Testis (tissue), 3 donors: Measurements from ENCODE around the gene NPFF. TPM values are rescaled to one million over a fixed set of nuclear protein-coding genes. Genes with fewer than 3 reads are reported as not detected.

Source experiments
- DNase-seq: peaks from one replicate; pipeline ENCODE4 v3.0.0-alpha.2; 2019
- H3K27ac ChIP-seq, 2 donors: fragments of 200-600 bp; sonication (generic); one replicate each; pipeline ENCODE4 v1.5.1; 2019
- H3K27me3 ChIP-seq: fragments of 200-600 bp; sonication (generic); one replicate; pipeline ENCODE4 v1.5.1; 2019
- H3K36me3 ChIP-seq: fragments of 200-600 bp; sonication (generic); one replicate; pipeline ENCODE4 v1.5.1; 2017; ENCODE audit warnings: low read depth; ENCODE audit errors: missing control alignments
- H3K4me1 ChIP-seq: fragments of 200-600 bp; sonication (generic); one replicate; pipeline ENCODE4 v1.5.1; 2019
- H3K4me3 ChIP-seq, 2 donors: fragments of 200-600 bp; sonication (generic); one replicate each; pipeline ENCODE4 v1.5.1; 2017 to 2019
- H3K9me3 ChIP-seq: fragments of 200-600 bp; sonication (generic); one replicate; pipeline ENCODE4 v1.5.1; 2017
- CTCF ChIP-seq, 3 experiments: fragments of 450-650 bp in 2 of 3; fragments of 200-600 bp in 1 of 3; sonication (generic) in 1 of 3; IDR thresholded peaks; one replicate each; pipeline ENCODE4 v1.5.1; 2016 to 2019; ENCODE audit warnings: antibody characterized with exemption in 3 of 3, mild to moderate bottlenecking in 2 of 3, moderate library complexity in 1 of 3
- POLR2A ChIP-seq: fragments of 450-650 bp; IDR thresholded peaks from one replicate; pipeline ENCODE4 v1.6.1; 2017; ENCODE audit warnings: antibody characterized with exemption, mild to moderate bottlenecking, moderate library complexity
- WGBS, 2 donors: methylation state at CpG; one replicate each; pipeline ENCODE4 v1.1.5; 2018; 5-methylcytosine and 5-hydroxymethylcytosine counted together
- intact Hi-C: fragments of 100-400 bp; cut with DNase I; formaldehyde crosslinking; loops from one replicate; pipeline ENCODE4 v1.15.1; 2023; ENCODE audit warnings: low total_unique reads
- polyA plus RNA-seq: library from polyadenylated mRNA; stranded (reverse); fragments of 350-450 nt; fragmentation: Illumina TruSeq; extraction: RNeasy Lipid Tissue Mini Kit (QIAGEN cat#74804); gene quantifications from one replicate; pipeline ENCODE4 v1.2.3, GENCODE V29; 2014; ENCODE audit warnings: low read depth, low replicate concordance; ENCODE audit not compliant: insufficient read depth
- total RNA-seq, 2 donors: library from RNA; depleted of rRNA; stranded (reverse); fragments of >200 nt; gene quantifications; one replicate each; pipeline ENCODE4 v1.2.3, GENCODE V29; 2016

Gene NPFF
- total and polyA plus RNA-seq, 3 donors from 2014 or later = 1.2 TPM; not detected in 2

DNA sequence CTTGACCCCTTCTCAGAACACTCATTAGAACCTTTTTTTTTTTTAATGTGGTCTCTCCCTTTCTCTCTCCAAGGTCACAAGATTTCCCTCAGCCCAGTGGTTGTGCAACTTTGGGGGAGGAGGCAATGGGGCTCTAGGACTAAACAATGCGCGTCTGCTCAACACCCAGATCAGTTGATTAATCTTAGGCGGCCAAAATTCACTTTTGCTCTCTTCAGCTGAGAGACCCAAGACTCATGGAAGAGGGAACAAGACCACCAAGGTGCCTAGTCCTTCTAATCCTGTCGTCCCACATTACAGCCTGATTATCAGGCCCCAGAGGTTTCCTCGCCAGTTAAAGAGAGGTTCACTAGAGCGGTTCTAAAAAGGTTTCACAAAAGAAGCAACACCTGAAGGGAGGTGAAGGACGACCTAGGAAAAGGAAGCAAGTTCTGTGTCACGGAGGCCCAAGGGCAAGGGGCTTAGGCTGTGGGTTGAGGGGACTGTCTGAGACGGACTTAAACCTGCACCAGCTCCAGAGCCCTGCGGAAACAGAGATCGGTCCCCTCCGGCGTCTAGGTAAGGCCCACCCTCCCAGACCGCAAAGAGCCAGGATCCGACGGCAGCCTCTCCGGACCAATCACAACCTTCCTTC lies 7.0 kb downstream of the NPFF start:
- H3K9me3 ChIP-seq = no peaks in the 10 kb centered on the region
- peaks cover 64% of the 10 kb centered on the region for H3K4me1 ChIP-seq
- no peaks in the 10 kb centered on the region for H3K36me3 ChIP-seq
- intact Hi-C loops = loop anchor here (10.0 kb wide), 2 partner anchors 45 to 175 kb away; partner anchors contain the start of genes AAAS and PCBP2
- H3K27ac ChIP-seq = peak overlapping the region; percentile 97 to 98
- 0% methylated on average over 10 to 17 of the region's 17 CpGs for WGBS, 2 donors
- TF ChIP-seq CTCF (IDR thresholded peaks at IDR 0.05) = no peak
- peak; percentile 62 for TF ChIP-seq POLR2A
- peak overlapping the region; percentile 73 to 86 for H3K4me3 ChIP-seq
- no peaks in the 10 kb centered on the region for H3K27me3 ChIP-seq
- peak; percentile 71 for DNase-seq

GRCh38 chr12:53499266-53500141 lies 7.8 kb downstream of the NPFF start, which contains the start of gene MAP3K12:
Gene MAP3K12, minus strand, starts transcription at chr12:53499458. Its CDS starts 12,067 bp downstream, at chr12:53487391.
- peaks cover 57% of the 10 kb centered on the region for H3K4me1 ChIP-seq
- 1% methylated on average over 13 to 50 of the region's 51 CpGs for WGBS, 2 donors
- no peak for TF ChIP-seq POLR2A
- TF ChIP-seq CTCF (IDR thresholded peaks at IDR 0.05) = no peak

GRCh38 chr12:53498235-53498630 lies 9.1 kb downstream of the NPFF start:
- no peak for TF ChIP-seq CTCF (IDR thresholded peaks at IDR 0.05)
- no peak for TF ChIP-seq POLR2A
- H3K4me3 ChIP-seq = no peak overlapping the region

More at GRCh38 chr12:53499266-53500141, 7.8 kb downstream of the NPFF start, which contains the start of gene MAP3K12:
- H3K4me3 ChIP-seq = peak within 1 kb of the TSS; percentile 73 to 86
- intact Hi-C loops = loop anchor here (10.0 kb wide), 2 partner anchors 45 to 175 kb away; partner anchors contain the start of genes AAAS and PCBP2
- DNase-seq = peak; percentile 78
- H3K27me3 ChIP-seq = no peaks in the 10 kb centered on the region
- H3K36me3 ChIP-seq = no peaks in the 10 kb centered on the region
- H3K9me3 ChIP-seq = no peaks in the 10 kb centered on the region
- peak within 1 kb of the TSS; percentile 97 to 98 for H3K27ac ChIP-seq

GRCh38 chr12:53497461-53497860 lies 9.8 kb downstream of the NPFF start:
- Histone ChIP-seq H3K27ac (no peak overlapping the region), H3K4me3 (no peak overlapping the region), H3K4me1 (peaks cover 49% of the 10 kb centered on the region), H3K9me3 (no peaks in the 10 kb centered on the region), H3K27me3 (no peaks in the 10 kb centered on the region), H3K36me3 (no peaks in the 10 kb centered on the region)
- TF ChIP-seq CTCF (IDR thresholded peaks at IDR 0.05) (no peak), POLR2A (no peak)
- intact Hi-C loops = no loop called here
- 91 to 94% methylated on average over 2 to 3 of the region's 3 CpGs for WGBS, 2 donors
- no peak for DNase-seq

More at GRCh38 chr12:53498235-53498630, 9.1 kb downstream of the NPFF start:
- H3K27me3 ChIP-seq = no peaks in the 10 kb centered on the region
- 49 to 83% methylated on average over 2 of the region's 2 CpGs for WGBS, 2 donors
- H3K36me3 ChIP-seq = no peaks in the 10 kb centered on the region
- peaks cover 53% of the 10 kb centered on the region for H3K4me1 ChIP-seq
- no peak for DNase-seq
- peak overlapping the region; percentile 97 to 98 for H3K27ac ChIP-seq
- intact Hi-C loops = no loop called here
- no peaks in the 10 kb centered on the region for H3K9me3 ChIP-seq
